IPS-11a (cell line): ENCODE measurements around the gene EFHB.
"Not testable (repeated sequence)": the region's sequence is repeated elsewhere in the genome, so short reads cannot be mapped to it uniquely, and the experiment has no call there.

Source experiments
- H3K4me3 ChIP-seq: one replicate; pipeline ENCODE4 v1.5.1; 2013; ENCODE audit warnings: low read depth, low read length, control low read depth

The EFHB gene

DNA sequence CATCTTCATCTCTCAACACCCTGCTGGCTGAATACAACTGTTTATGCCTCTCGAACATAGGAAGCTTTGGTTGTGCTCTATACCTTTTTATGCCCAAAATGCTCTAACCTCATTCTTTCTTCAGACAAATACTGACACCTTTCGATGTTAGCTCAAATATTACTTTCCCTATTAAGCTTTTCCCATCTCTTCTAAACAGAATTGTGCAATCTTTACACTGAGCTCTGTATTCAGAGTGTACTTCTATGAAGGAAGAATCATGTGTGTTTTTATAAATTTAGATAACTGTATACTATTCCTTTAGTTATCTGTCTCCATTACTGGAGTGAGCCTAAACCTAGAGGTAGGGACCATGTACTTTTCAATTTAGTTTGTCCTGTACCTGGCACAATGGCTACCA, 1.6 kb downstream of the EFHB start:
- no peak overlapping the region for H3K4me3 ChIP-seq

GRCh38 chr3:19931767-19932188, 2.2 kb downstream of the EFHB start:
- H3K4me3 ChIP-seq = no peak overlapping the region

DNA sequence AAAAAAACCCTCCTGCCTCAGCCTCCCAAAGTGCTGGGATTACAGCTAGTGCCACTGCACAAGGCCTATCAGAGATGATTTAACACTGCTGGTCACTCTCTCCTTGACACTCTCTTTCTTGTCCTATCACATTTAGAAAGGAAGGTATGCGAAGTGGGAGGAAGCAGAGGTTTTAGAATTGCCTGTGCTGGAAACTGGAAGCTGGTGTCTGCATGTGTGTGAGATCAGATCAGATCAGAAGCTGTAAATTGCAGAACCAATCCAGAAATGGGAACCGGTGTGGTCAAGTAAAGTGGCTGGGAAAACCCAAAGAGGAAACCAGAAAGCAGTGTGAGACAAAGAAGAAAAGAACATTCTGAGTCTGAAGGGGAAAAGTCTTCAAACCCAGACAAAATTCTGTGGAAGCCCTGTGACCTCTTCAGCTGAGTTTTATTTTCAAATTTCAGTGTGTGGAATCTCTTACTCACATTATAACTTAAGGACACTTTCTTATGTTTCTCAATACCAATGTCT, 2.8 kb downstream of the EFHB start:
- H3K4me3 ChIP-seq = no peak overlapping the region

DNA sequence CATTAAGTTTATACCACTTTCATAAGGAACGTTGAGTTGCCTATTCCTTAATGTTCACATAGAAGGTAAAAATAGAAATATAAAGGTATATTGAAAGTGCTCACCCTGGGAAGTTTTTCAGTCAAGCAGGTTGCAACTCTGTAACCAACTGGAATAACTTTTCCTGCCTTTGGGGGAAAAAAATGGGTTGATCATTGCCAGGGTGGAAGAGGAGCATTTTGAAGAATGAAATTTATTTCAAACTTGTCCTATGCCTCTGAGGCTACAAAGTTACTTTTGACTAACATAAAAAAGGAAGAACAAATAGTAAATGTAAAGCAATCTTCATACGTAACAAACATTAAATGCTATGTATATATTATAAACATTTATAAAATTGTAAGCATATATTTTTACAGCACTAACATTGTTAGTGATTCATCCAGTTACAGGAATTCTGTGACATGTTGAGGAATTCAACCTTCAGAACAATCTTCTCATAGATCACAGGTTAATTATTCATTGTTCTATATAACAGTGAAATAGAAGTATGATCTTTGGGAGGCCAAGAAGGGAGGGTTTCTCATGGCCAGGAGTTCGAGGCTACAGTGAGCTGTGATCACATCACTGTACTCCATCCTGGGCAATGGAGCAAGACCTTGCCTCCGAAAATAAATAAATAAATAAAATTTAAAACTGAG, 13.5 kb downstream of the EFHB start:
- H3K4me3 ChIP-seq = no peak overlapping the region

GRCh38 chr3:19917167-19917566, 16.9 kb downstream of the EFHB start:
- no peak overlapping the region for H3K4me3 ChIP-seq

DNA sequence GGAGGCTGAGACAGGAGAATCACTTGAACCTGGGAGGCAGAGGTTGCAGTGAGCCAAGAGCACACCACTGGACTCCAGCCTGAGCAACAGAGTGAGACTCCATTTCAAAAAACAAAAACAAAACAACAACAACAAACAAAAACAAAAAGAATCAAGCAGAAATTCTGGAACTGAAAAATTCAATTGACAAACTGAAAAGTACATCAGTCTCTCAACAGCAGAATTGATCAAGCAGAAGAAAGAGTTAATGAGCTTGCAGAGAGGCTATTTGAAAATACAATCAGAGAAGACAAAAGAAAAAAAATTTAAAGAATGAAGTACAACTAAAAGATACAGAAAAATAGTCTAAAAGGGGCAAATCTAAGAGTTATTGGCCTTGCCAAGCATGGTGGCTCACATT, 22.6 kb downstream of the EFHB start:
- no peak overlapping the region for H3K4me3 ChIP-seq

DNA sequence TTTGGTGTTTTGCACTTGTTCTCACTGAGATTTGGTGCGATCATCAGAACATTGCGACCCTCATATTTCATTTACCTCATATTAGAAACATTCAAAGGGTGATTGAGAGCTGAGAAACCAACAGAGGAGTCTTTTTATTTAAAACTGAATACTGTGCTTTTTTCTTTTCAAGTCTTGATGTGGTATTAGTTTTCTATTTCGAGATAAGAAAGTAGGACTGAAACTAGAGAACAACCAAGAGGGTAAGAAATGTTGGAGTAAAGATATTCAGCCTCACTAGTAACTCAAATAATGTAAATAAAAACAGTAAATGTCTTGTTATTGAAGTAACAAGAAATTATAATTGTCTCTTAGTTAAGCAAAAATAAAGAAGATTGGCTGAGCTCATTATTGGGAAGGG, 26.5 kb downstream of the EFHB start:
- no peak overlapping the region for H3K4me3 ChIP-seq

DNA sequence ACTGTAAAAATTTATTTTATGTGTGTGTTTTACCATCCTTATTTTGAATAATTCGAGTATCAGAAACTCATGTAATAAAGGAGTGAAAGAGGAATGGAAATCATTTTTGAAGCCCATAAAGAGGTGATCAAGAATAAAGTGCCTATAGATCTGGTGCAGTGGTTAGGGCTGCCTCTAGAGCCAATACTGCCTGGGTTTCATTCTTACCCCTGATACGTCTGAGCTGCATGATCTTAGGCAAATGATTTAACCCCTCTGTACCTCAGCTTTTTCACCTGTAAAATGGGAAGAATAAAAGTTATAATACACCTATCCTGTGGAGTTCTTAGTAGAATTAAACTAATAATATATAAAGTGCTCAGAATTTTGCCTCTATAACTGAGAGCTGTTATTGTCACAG, 30.4 kb downstream of the EFHB start:
- no peak overlapping the region for H3K4me3 ChIP-seq

DNA sequence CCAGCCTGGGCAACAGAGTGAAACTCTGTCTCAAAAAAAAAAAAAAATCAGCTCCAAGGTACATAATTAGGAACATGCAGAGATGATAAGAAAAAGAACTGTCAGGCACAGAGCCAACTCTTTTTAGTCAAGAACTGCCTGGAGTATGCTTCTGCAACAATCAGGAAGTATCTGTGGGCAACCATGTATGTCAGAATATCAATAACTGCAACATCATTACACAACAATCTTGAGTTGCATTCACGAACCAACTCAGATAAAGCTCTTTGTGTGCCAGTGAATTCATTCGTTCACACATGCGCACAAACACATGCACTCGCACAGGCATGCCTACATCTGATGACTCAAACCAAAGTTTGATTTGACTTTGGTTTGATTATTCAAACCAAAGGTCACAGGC, 32.1 kb downstream of the EFHB start:
- no peak overlapping the region for H3K4me3 ChIP-seq

- no peak overlapping the region for H3K4me3 ChIP-seq
These were observed 32.7 kb downstream of the EFHB start for GRCh38 chr3:19901337-19901736.

- not testable (repeated sequence) for H3K4me3 ChIP-seq
These were observed 34.2 kb downstream of the EFHB start for GRCh38 chr3:19899833-19900232.

- no peak overlapping the region for H3K4me3 ChIP-seq
These were observed 34.8 kb downstream of the EFHB start for GRCh38 chr3:19899264-19899663.

DNA sequence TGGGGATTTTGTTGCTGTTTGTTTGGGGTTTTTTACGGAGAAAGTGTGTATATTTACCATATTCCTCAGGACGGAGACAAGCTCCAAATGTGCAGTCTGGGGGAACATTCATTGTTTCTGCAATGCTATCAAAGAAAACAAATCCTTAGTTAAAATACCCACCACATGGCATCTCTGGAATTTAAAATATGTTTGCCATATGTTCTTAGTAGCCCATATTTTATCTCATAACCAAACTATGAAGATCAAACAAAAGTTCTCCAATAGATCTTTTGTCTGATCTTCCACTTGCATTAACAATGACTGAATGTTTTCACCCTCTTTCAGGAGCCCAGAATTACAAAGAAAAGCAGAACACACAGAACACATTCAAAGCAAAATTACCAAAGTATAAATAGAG, 35.3 kb downstream of the EFHB start:
- no peak overlapping the region for H3K4me3 ChIP-seq

GRCh38 chr3:19891740-19892139, 42.3 kb downstream of the EFHB start:
- no peak overlapping the region for H3K4me3 ChIP-seq

DNA sequence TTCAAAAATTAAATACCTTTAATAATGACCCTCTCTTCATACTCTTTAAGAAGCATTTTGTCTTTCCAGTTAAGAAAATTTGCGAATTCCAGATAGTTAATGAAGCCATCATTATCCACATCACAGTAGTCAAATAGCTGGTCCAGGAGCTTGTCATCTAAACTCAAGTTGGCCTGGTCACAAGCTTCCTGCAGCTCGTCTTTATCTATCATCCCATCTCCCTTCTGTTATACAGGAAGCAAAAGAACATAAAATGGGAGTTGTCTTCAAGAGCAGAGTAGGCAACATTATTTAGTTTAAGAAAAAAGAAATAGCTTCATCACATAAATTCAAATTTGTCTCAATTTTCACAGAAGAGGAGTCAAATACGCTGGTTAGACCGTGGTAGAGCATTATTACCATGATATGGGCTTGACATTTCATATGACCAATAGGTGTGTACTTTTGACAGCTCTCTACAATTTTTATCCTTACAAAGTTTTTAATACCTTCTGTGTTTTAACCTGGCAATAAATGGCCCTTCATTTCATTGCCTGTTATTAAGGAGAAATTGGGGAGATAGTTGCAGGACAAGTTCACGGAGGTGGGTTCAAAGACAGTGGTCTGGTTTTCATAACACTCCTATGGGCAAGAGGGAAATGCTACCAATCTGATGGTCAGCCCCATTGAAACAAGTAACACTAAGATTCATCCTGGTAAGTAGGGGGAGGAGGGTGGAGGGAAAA, 45.4 kb downstream of the EFHB start:
- H3K4me3 ChIP-seq = no peak overlapping the region

GRCh38 chr3:19887122-19887521, 46.9 kb downstream of the EFHB start:
- not testable (repeated sequence) for H3K4me3 ChIP-seq

- no peak overlapping the region for H3K4me3 ChIP-seq
These were observed 47.6 kb downstream of the EFHB start for GRCh38 chr3:19886404-19886803.

DNA sequence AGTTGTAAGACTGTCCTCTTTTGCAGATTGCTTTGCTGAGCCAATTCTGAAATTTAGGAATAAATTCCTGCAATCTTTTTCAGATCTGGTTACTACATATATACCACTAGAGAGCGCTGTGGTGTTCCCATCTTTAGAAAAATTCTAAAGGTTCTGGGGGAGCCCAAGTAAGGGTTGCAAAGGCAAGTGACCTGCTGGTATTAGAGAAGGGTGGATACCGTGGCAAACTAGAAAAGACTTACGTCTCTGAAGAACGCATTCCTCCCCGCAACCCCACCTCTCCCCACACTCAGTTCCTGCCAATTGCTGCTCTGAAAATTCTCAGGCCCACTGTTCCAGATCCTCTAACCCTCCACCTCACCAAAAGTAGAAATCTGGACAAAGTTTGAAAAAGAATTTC, 48.5 kb downstream of the EFHB start:
- H3K4me3 ChIP-seq = no peak overlapping the region

- no peak overlapping the region for H3K4me3 ChIP-seq
These were observed 52.2 kb downstream of the EFHB start for GRCh38 chr3:19881852-19882251.

GRCh38 chr3:19881036-19881435, 53.0 kb downstream of the EFHB start:
- no peak overlapping the region for H3K4me3 ChIP-seq

GRCh38 chr3:19877656-19878055, 56.4 kb downstream of the EFHB start:
- H3K4me3 ChIP-seq = no peak overlapping the region

GRCh38 chr3:19866751-19867347, 67.2 kb downstream of the EFHB start:
- H3K4me3 ChIP-seq = no peak overlapping the region
